Measurements from ENCODE around the gene GCC2. TPM values are rescaled to one million over a fixed set of nuclear protein-coding genes. Genes with fewer than 3 reads are reported as not detected.
"Not testable (repeated sequence)": the region's sequence is repeated elsewhere in the genome, so short reads cannot be mapped to it uniquely, and the experiment has no call there.

Gene GCC2
- total RNA-seq, 3 donors from 2014 or later = 75.1 to 89.6 (median 77.2) TPM

- intact Hi-C loops (cut with DNase I, micrococcal nuclease) = no loop called here
- no peak for TF ChIP-seq CTCF (IDR thresholded peaks at IDR 0.05)
- H3K36me3 ChIP-seq (ENCODE audit: low read depth) = no peaks in the 10 kb centered on the region
- H3K4me1 ChIP-seq (ENCODE audit: low read depth) = peaks cover 14% of the 10 kb centered on the region
- ATAC-seq (no peak), DNase-seq (no peak)
- H3K9me3 ChIP-seq = no peaks in the 10 kb centered on the region
- no peak overlapping the region for H3K4me3 ChIP-seq
These were observed 3.0 kb downstream of the GCC2 start for GRCh38 chr2:108451976-108452375.

GRCh38 chr2:108453530-108453929 is 4.5 kb downstream of the GCC2 start:
- intact Hi-C loops (cut with DNase I, micrococcal nuclease); DNase-seq; H3K9me3 ChIP-seq; H3K36me3 ChIP-seq (ENCODE audit: low read depth); H3K4me1 ChIP-seq (ENCODE audit: low read depth); H3K4me3 ChIP-seq; ATAC-seq: not testable (repeated sequence)

GRCh38 chr2:108454440-108454839 is 5.4 kb downstream of the GCC2 start:
- no peaks in the 10 kb centered on the region for H3K9me3 ChIP-seq
- DNase-seq (no peak), ATAC-seq (no peak)
- intact Hi-C loops (cut with DNase I, micrococcal nuclease) = no loop called here
- no peak overlapping the region for H3K4me3 ChIP-seq
- TF ChIP-seq CTCF (IDR thresholded peaks at IDR 0.05) = no peak
- H3K36me3 ChIP-seq (ENCODE audit: low read depth) = no peaks in the 10 kb centered on the region
- H3K4me1 ChIP-seq (ENCODE audit: low read depth) = peaks cover 11% of the 10 kb centered on the region

- H3K4me1 ChIP-seq (ENCODE audit: low read depth) = peaks cover 13% of the 10 kb centered on the region
- no peaks in the 10 kb centered on the region for H3K9me3 ChIP-seq
- DNase-seq (no peak), ATAC-seq (no peak)
- no peaks in the 10 kb centered on the region for H3K36me3 ChIP-seq (ENCODE audit: low read depth)
- intact Hi-C loops (cut with DNase I, micrococcal nuclease) = no loop called here
- no peak overlapping the region for H3K4me3 ChIP-seq
- TF ChIP-seq CTCF (IDR thresholded peaks at IDR 0.05) = no peak
These were observed 6.6 kb downstream of the GCC2 start for GRCh38 chr2:108455571-108455970.

- no peak for TF ChIP-seq CTCF (IDR thresholded peaks at IDR 0.05)
- H3K36me3 ChIP-seq (ENCODE audit: low read depth) = no peaks in the 10 kb centered on the region
- DNase-seq = no peak
- no peaks in the 10 kb centered on the region for H3K9me3 ChIP-seq
- peaks cover 9% of the 10 kb centered on the region for H3K4me1 ChIP-seq (ENCODE audit: low read depth)
- no peak for ATAC-seq
- intact Hi-C loops (cut with DNase I, micrococcal nuclease) = no loop called here
- H3K4me3 ChIP-seq = no peak overlapping the region
These were observed 9.1 kb downstream of the GCC2 start for GRCh38 chr2:108458082-108458481.

GRCh38 chr2:108459441-108459840 is 10.4 kb downstream of the GCC2 start:
- no peak for TF ChIP-seq CTCF (IDR thresholded peaks at IDR 0.05)
- Histone ChIP-seq H3K36me3 (ENCODE audit: low read depth) (no peaks in the 10 kb centered on the region), H3K4me1 (ENCODE audit: low read depth) (peaks cover 9% of the 10 kb centered on the region), H3K4me3 (no peak overlapping the region), H3K9me3 (no peaks in the 10 kb centered on the region)
- DNase-seq = no peak
- no peak for ATAC-seq
- intact Hi-C loops (cut with DNase I, micrococcal nuclease) = no loop called here
